ENCODE measurements around the gene C10orf67. TPM values are rescaled to one million over a fixed set of nuclear protein-coding genes. Genes with fewer than 3 reads are reported as not detected.
A peak's percentile ranks its signal among the peaks of the same experiment; 100 is the strongest.

The C10orf67 gene
- not detected in 2 replicates for total RNA-seq
- total RNA-seq (2013) = not detected
- polyA plus RNA-seq = 0.06 TPM in 1 of 2 replicates, not detected in the other
- not detected in 2 replicates for polyA minus RNA-seq

- H2AFZ ChIP-seq (ENCODE audit: insufficient read depth, low read depth, low read length, poor library complexity, severe bottlenecking) = peak within 1 kb of the TSS; percentile 79
- intact Hi-C loops (cut with micrococcal nuclease) = loop anchor here (10.0 kb wide), 1 partner anchor 90 kb away; the partner anchor contains the start of gene OTUD1
- H3K4me2 ChIP-seq (replicated peaks; ENCODE audit: low read depth, low read length, poor library complexity, severe bottlenecking) = peak within 1 kb of the TSS; percentile 83
- H3K4me3 ChIP-seq (ENCODE audit: control extremely low read depth in 1 of 5, extremely low read depth in 1 of 5, insufficient read depth in 1 of 5, low read depth in 2 of 5, low read length in 4 of 5) = peak within 1 kb of the TSS in 4 of 5 experiments; percentile 43 to 60 (median 58)
- peaks cover 0 to 41% (median 18%) of the 10 kb centered on the region in 4 experiments for H3K27me3 ChIP-seq (replicated peaks in 1 of 4; ENCODE audit: control extremely low read depth in 1 of 4, control insufficient read depth in 3 of 4, insufficient read depth in 4 of 4, low read length in 3 of 4)
- peaks cover 21% of the 10 kb centered on the region for H3K4me1 Mint-ChIP-seq
- H3K9me3 Mint-ChIP-seq (ENCODE audit: insufficient read depth) = no peaks in the 10 kb centered on the region
- peaks cover 42% of the 10 kb centered on the region for H3K27me3 Mint-ChIP-seq
- peak within 1 kb of the TSS; percentile 93 for H3K4me3 Mint-ChIP-seq
- no peak within 1 kb of the TSS for H3K27ac Mint-ChIP-seq
- H3K27ac ChIP-seq (ENCODE audit: low read length in 2 of 2) = no peak within 1 kb of the TSS
- peak; percentile 49 for DNase-seq
- H3K79me2 ChIP-seq (ENCODE audit: control insufficient read depth, insufficient read depth, low read length) = no peaks in the 10 kb centered on the region
- peaks cover 12 to 17% of the 10 kb centered on the region in 2 donors for H3K4me1 ChIP-seq (ENCODE audit: control insufficient read depth in 2 of 2, insufficient read depth in 2 of 2, low read length in 2 of 2)
- H3K9ac ChIP-seq (ENCODE audit: low read length) = peak within 1 kb of the TSS; percentile 62
- peak; percentile 49 for ATAC-seq (ENCODE audit: low read depth)
- CTCF ChIA-PET = interaction anchor here (0.6 kb wide), 1 partner anchor 12 kb away, joined by 3 read pairs; no protein-coding TSS in a partner anchor
- POLR2A ChIA-PET = interaction anchor here (0.6 kb wide), 1 partner anchor 1724 kb away, joined by 3 read pairs; no protein-coding TSS in a partner anchor
- H4K20me1 ChIP-seq (ENCODE audit: control insufficient read depth, insufficient read depth, low read length, poor library complexity, severe bottlenecking) = no peaks in the 10 kb centered on the region
- TF ChIP-seq CTCF (IDR thresholded peaks at IDR 0.05) = no peak
- TF ChIP-seq EZH2 (IDR thresholded peaks at IDR 0.05; ENCODE audit: borderline replicate concordance, insufficient read depth, low read depth, low read length, poor library complexity, severe bottlenecking) = no peak
- no peaks in the 10 kb centered on the region for H3K36me3 ChIP-seq (replicated peaks in 1 of 2; ENCODE audit: control extremely low read depth in 1 of 2, control insufficient read depth in 1 of 2, extremely low read depth in 1 of 2, insufficient read depth in 2 of 2, low read length in 1 of 2)
- H3K9me3 ChIP-seq (ENCODE audit: control extremely low read depth in 1 of 3, control insufficient read depth in 2 of 3, insufficient read depth in 1 of 3, low read length in 2 of 3) = peaks cover 0 to 10% (median 0%) of the 10 kb centered on the region in 3 donors
- WGBS (ENCODE audit: insufficient coverage) = 3% methylated on average over 21 of the region's 31 CpGs
Measured at GRCh38 chr10:23344241-23344841, at the start of gene C10orf67. TSS of gene C10orf67 (minus strand) at chr10:23344797. CDS start at chr10:23344774, 23 bp downstream.

- POLR2A ChIA-PET = no interaction called here
Measured at GRCh38 chr10:23391821-23392220, 47.2 kb upstream of the C10orf67 start.

More at GRCh38 chr10:23391821-23392220, 47.2 kb upstream of the C10orf67 start:
- H3K27me3 ChIP-seq (replicated peaks in 1 of 4; ENCODE audit: control extremely low read depth in 1 of 4, control insufficient read depth in 3 of 4, insufficient read depth in 4 of 4, low read length in 3 of 4) = no peaks in the 10 kb centered on the region
- H4K20me1 ChIP-seq (ENCODE audit: control insufficient read depth, insufficient read depth, low read length, poor library complexity, severe bottlenecking) = no peaks in the 10 kb centered on the region
- no peak overlapping the region for H3K4me3 ChIP-seq (ENCODE audit: control extremely low read depth in 1 of 5, extremely low read depth in 1 of 5, insufficient read depth in 1 of 5, low read depth in 2 of 5, low read length in 4 of 5)
- H3K4me1 ChIP-seq (ENCODE audit: control insufficient read depth in 2 of 2, insufficient read depth in 2 of 2, low read length in 2 of 2) = no peaks in the 10 kb centered on the region
- H3K27me3 Mint-ChIP-seq = no peaks in the 10 kb centered on the region
- CTCF ChIA-PET = no interaction called here
- no peaks in the 10 kb centered on the region for H3K4me1 Mint-ChIP-seq
- no CpG with 5 or more reads among the region's 2 CpGs for WGBS (ENCODE audit: insufficient coverage)
- no peaks in the 10 kb centered on the region for H3K36me3 ChIP-seq (replicated peaks in 1 of 2; ENCODE audit: control extremely low read depth in 1 of 2, control insufficient read depth in 1 of 2, extremely low read depth in 1 of 2, insufficient read depth in 2 of 2, low read length in 1 of 2)
- no peak overlapping the region for H3K27ac ChIP-seq (ENCODE audit: low read length in 2 of 2)
- no peak for DNase-seq
- no peak overlapping the region for H3K9ac ChIP-seq (ENCODE audit: low read length)
- TF ChIP-seq EZH2 (IDR thresholded peaks at IDR 0.05; ENCODE audit: borderline replicate concordance, insufficient read depth, low read depth, low read length, poor library complexity, severe bottlenecking) (no peak), CTCF (IDR thresholded peaks at IDR 0.05) (no peak)
- H3K79me2 ChIP-seq (ENCODE audit: control insufficient read depth, insufficient read depth, low read length) = no peaks in the 10 kb centered on the region
- H3K27ac Mint-ChIP-seq = no peak overlapping the region
- intact Hi-C loops (cut with micrococcal nuclease) = no loop called here
- H3K4me3 Mint-ChIP-seq = no peak overlapping the region
- no peaks in the 10 kb centered on the region for H3K9me3 Mint-ChIP-seq (ENCODE audit: insufficient read depth)
- no peak overlapping the region for H2AFZ ChIP-seq (ENCODE audit: insufficient read depth, low read depth, low read length, poor library complexity, severe bottlenecking)
- ATAC-seq (ENCODE audit: low read depth) = no peak
- peaks cover 0 to 3% (median 0%) of the 10 kb centered on the region in 3 donors for H3K9me3 ChIP-seq (ENCODE audit: control extremely low read depth in 1 of 3, control insufficient read depth in 2 of 3, insufficient read depth in 1 of 3, low read length in 2 of 3)
- H3K4me2 ChIP-seq (replicated peaks; ENCODE audit: low read depth, low read length, poor library complexity, severe bottlenecking) = no peak overlapping the region
